GM12892 (cell line): ENCODE measurements around the gene AKR1B1.

Source experiments
- POLR2A ChIP-seq: IDR thresholded peaks from 2 replicates; pipeline ENCODE4 v1.6.1; 2011; ENCODE audit warnings: low read depth, low read length, control low read depth
- POLR2AphosphoS5 ChIP-seq: IDR thresholded peaks from 2 replicates; pipeline ENCODE4 v1.6.1; 2011; ENCODE audit warnings: low read depth, low read length, control low read depth
- TAF1 ChIP-seq: IDR thresholded peaks from 2 replicates; pipeline ENCODE4 v1.6.1; 2011; ENCODE audit warnings: low read depth, mild to moderate bottlenecking, control low read depth, low read length, borderline replicate concordance

DNA sequence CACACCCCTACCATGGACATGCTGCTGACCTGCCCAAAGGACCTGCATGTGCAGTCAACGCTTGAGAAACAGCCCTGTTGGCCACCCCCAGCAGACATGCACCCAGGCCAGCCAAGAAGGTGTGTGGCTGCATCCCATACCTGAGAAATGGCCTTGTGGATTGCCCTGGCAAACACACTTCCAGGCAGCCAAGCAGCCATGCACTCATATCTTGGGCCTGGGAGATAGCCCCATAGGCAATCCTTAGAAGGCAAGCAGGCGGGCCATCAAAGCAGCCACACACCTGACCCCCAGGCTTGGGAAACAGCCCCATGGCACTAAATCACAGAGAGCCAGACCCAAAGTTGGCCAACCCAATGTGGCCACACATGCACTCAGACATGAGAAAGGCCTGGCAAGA, 4.9 kb upstream of the AKR1B1 start:
- TF ChIP-seq POLR2A: no peak
- TF ChIP-seq POLR2AphosphoS5: no peak
- TF ChIP-seq TAF1: no peak
